Measurements from ENCODE around the gene C17orf67.

- TF ChIP-seq POLR2AphosphoS5 (IDR thresholded peaks at IDR 0.05) (no peak), CTCF (IDR thresholded peaks at IDR 0.05) (no peak), POLR2A (IDR thresholded peaks at IDR 0.05) (no peak), EP300 (IDR thresholded peaks at IDR 0.05; ENCODE audit: low read depth) (no peak)
These were observed 30.3 kb upstream of the C17orf67 start for GRCh38 chr17:56863974-56864373.
